Stimulated activated CD4-positive, alpha-beta T cell treated with anti-CD3 and anti-CD28 coated beads, Interleukin-4, amount 100 ng/mL, for 48 hours (primary cell): Measurements from ENCODE around the gene ESR2.
"Not testable (repeated sequence)": the region's sequence is repeated elsewhere in the genome, so short reads cannot be mapped to it uniquely, and the experiment has no call there.

Source experiments
- DNase-seq, 2 donors: peaks; one replicate each; pipeline ENCODE4 v3.0.0-alpha.2; 2020; ENCODE audit warnings: low read depth in 2 of 2

Gene ESR2

DNA sequence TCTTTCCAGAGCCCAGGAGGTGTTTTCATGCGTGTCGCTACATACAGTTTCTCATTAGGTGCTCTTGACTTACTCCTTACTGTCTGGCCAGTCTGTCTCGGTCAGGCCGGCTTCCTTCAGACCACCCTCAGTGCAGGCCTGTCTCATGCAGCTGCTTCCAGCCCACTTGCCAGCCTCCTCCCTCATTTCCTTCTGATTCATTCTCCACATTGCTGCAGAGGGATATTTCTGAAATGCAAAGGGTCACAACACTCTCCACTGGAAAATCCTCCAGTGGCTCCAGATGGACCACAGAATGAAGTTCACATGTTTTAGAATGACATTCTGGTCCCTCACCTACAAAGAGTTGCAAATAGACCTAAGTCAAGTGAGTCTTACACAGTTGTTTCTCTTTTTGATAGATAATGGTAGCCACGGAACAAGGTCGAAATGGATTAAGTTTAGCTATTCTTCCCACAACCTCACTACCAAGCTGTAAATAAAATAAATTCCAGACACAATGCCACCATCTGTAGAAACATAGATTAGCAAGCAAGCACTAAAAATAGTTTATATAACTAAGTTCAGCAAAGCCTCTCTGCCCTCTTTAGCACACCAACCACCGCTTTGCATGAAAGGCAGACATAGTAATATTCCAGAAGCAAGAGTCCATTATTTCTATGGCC lies 146.9 kb downstream of the ESR2 start:
- DNase-seq = no peak

DNA sequence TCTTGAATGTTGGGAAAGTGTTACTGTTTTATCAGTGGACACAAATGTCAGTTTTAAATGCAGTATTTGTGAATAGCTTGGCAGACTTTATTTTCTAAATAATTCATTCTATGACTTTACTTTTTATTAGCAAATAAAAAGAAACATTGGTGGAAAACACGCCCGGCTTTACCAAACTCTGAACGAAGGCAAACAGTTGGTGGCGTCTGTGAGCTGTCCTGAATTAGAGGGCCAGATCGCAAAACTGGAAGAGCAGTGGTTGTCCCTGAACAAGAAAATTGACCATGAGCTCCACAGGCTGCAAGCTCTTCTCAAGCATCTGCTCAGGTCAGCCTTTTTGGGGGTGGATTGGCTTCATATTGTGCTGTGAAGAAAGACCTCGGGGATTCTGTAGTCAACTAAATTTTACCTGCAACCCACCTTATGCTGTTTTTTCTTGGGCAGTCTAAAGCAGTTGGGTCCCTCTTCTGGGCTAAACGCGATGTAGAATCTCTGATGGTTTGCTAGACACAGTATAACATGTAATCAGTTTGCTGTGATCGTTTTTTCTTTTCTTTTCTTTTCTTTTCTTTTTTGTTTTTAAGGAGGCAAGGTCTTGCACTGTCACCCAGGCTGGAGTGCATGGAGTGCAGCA lies 156.4 kb downstream of the ESR2 start:
- DNase-seq = no peak

DNA sequence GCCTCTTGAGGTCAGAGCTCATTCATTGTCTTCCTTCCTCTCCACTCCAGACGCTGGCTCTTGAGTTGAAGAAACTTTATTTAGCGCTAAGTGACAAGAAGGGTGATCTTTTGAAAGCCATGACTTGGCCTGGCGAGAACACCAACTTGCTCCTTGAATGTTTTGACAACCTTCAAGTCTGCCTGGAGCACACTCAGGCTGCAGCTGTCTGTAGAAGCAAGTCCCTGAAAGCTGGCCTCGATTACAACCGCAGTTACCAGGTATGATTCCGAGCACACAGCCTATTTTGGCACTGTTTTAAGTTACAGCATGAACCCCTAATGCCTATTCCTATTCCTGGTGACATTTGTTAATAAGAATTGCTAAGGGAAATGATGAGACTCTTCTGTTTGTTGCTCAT lies 167.6 kb downstream of the ESR2 start:
- DNase-seq = no peak

DNA sequence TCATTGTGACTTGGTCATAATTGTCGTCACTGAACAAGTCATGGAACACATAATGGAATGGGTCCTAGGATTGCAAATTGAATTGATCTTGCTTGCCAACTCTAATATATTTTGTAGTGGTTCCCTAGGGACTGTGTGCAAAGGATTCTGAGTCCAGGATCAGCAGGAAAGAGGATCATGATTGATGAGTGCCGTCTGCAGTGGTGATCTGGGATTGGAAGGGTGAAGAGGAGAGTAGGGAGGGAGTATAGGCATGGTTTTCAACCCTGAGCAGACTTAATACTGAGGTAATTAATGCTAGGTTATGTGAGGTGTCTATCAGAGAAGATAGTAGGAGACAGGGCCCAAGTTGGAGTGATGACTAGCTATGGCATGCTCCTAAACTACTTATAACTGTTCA lies 168.9 kb downstream of the ESR2 start:
- no peak for DNase-seq

DNA sequence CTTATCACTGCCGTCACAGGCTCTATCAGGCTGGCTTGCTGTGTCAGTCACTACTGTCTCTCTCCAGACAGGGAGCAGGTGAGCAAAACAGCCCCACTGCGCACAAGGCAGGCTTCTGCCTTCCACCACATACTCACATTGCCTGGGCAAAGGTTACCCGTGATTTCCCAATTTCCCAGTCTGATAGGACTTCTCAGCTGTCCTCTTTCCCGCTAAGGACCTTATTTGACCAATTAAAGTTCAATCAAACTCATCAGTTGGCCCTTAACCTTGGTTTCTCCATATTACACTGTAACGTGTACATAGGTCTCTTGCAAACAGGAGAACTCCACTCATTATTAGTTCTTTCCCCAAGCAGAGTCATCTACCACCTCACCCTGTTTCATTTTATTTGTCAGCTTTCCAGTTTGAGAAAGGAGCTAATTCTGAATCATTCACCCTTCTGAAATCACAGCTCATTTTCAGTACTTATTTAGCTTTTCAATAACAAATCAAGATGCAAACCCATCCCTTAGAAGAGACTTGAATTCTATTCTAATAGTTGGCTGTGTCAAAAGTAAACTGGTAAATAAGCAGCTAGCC lies 170.8 kb downstream of the ESR2 start:
- no peak for DNase-seq

DNA sequence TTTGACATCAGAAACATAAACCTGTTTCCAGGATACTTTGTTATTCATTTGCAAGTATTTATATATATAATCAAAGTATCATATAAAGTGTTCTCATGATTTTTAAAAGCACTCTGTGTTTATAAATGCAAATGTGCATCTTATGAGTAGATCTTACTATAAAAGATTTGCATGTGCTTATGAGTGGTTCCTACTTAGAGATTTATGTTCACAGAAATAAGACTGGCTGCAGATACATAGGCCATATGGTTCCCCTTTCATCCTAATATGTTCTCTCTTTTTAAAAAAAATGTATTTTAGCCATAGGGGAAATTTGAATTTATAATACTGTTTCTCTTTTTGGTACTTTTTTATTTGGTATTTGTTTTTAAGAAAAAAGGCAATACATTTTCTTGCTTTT lies 174.2 kb downstream of the ESR2 start:
- DNase-seq = no peak

GRCh38 chr14:64119500-64119899 lies 174.7 kb downstream of the ESR2 start:
- no peak for DNase-seq

- DNase-seq = no peak
Observed at GRCh38 chr14:64118892-64119291, 175.3 kb downstream of the ESR2 start.

GRCh38 chr14:64118403-64118742 lies 175.8 kb downstream of the ESR2 start:
- DNase-seq = not testable (repeated sequence)

GRCh38 chr14:64117671-64118402 lies 176.3 kb downstream of the ESR2 start:
- no peak for DNase-seq

- DNase-seq = no peak
Observed at GRCh38 chr14:64115401-64115800, 178.8 kb downstream of the ESR2 start.

DNA sequence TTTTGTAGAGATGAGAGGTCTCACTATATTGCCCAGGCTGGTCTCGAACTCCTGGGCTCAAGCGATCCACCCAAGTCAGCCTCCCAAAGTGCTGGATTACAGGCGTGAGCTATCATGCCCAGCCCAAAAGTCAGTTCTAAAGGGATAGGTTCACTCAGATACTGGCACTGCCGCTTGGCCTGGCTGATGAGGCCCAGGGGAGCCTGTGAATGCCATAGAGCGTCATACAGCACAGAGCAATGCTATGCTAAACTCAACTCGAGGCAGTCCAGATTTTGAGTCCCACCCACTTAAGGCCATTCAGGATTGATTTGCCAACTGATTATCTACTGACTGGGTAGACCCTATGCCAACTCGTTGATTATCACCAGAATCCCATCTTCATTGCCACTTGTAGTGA lies 179.4 kb downstream of the ESR2 start:
- no peak for DNase-seq

GRCh38 chr14:64114166-64114565 lies 180.0 kb downstream of the ESR2 start:
- no peak for DNase-seq

- DNase-seq = no peak
Observed at GRCh38 chr14:64112867-64113678, 181.1 kb downstream of the ESR2 start.

DNA sequence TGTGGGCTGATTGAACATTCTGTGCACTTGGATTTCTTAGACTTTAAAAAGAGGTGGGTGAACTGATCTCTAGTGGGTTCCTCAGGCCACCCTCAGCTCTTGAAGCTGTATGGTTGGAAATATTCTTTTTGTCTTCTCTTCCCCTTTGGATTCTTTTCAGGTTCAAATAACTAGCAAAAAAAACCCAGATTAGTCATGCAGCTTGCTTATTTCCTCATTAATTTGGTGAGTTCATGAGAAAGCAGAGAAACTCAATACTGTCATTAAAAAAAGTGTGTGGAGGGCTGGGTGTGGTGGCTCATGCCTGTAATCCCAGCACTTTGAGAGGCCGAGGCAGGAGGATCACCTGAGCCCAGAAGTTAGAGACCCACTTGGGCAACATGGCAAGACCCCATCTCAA lies 183.4 kb downstream of the ESR2 start:
- DNase-seq = no peak

- DNase-seq = no peak
Observed at GRCh38 chr14:64109819-64110554, 184.2 kb downstream of the ESR2 start.

- DNase-seq = no peak
Observed at GRCh38 chr14:64107438-64107837, 186.7 kb downstream of the ESR2 start.

DNA sequence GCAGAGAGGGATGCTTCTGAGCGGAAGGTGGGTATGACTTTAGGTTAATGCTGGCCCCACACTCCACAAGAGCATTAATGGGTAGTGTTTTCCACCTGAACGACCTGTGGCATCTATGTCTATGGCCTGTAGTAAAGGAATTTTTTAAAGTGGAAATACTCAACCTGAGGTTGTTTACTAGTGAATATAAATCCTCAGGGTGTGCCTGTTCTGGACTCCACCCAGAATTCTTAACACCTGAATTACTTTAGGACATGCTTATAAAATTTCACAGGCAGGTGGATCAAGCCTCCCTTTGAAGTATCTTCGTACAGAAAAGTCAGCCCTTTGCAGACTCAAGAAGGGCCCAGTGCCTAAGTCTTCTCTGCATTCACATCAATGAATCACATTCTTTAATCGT lies 196.1 kb downstream of the ESR2 start:
- DNase-seq = no peak

DNA sequence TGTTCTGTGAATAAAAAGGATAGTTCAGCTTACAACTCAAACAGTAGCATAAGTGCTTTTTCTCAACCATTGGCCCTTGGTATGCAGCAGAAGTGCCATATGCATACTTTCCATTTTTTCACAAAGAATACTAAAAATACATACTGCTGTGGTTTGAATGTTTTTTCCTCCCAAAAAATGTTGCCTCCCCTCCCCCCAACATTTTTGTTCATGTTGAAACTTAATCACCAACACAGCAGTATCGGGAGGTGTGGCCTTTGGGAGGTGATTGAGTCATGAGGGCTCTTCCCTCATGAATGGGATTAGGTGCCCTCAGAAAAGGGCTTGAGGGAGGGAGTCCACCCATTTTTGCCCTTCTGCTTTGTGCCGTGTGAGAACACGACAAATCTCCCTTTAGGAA lies 198.6 kb downstream of the ESR2 start:
- peak in 1 of 2 donors; percentile 4 for DNase-seq

GRCh38 chr14:64092940-64093339 lies 201.2 kb downstream of the ESR2 start:
- no peak for DNase-seq

DNA sequence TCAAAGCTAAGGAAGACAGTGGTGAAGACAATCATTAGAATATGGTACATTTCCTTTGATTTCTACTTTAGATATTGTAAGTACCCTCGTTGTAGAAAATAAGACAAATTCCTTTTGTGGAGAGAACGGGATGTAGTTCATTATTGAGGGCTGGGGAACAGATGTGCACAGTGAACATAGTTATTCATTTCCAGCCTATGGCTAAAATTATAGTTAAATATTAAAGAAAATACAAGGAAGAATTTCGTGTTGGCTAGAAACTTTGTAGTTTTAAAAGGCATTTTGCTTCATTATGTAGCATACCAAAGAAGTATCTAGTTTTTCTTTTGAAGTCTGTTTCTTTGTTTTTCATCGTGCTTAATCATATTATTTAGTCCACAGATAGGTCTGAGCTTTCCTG lies 201.8 kb downstream of the ESR2 start:
- DNase-seq = no peak
